ENCODE results near the gene TSHZ2.
"Not testable (repeated sequence)": the region's sequence is repeated elsewhere in the genome, so short reads cannot be mapped to it uniquely, and the experiment has no call there.

Gene TSHZ2

GRCh38 chr20:53494753-53495152 lies 522.6 kb downstream of the TSHZ2 start:
- DNase-seq, result no peak

- no peak for DNase-seq
Observed at GRCh38 chr20:53495398-53496092, 523.4 kb downstream of the TSHZ2 start.

GRCh38 chr20:53497246-53497645 lies 525.1 kb downstream of the TSHZ2 start:
- no peak for DNase-seq

GRCh38 chr20:53498341-53498740 lies 526.2 kb downstream of the TSHZ2 start:
- no peak for DNase-seq

- no peak for DNase-seq
Observed at GRCh38 chr20:53500651-53501050, 528.5 kb downstream of the TSHZ2 start.

GRCh38 chr20:53502820-53503219 lies 530.7 kb downstream of the TSHZ2 start:
- DNase-seq, result no peak

GRCh38 chr20:53503517-53503919 lies 531.4 kb downstream of the TSHZ2 start:
- no peak for DNase-seq

GRCh38 chr20:53504106-53504505 lies 531.9 kb downstream of the TSHZ2 start:
- DNase-seq, result not testable (repeated sequence)

- no peak for DNase-seq
Observed at GRCh38 chr20:53510262-53510661, 538.1 kb downstream of the TSHZ2 start.

GRCh38 chr20:53510704-53511103 lies 538.5 kb downstream of the TSHZ2 start:
- DNase-seq, result no peak

- no peak for DNase-seq
Observed at GRCh38 chr20:53512076-53512475, 539.9 kb downstream of the TSHZ2 start.

- no peak for DNase-seq
Observed at GRCh38 chr20:53513168-53513488, 541.0 kb downstream of the TSHZ2 start.

- DNase-seq, result no peak
Observed at GRCh38 chr20:53513489-53514298, 541.5 kb downstream of the TSHZ2 start.

GRCh38 chr20:53515749-53516148 lies 543.6 kb downstream of the TSHZ2 start:
- DNase-seq, result no peak

- DNase-seq, result no peak
Observed at GRCh38 chr20:53517146-53517545, 545.0 kb downstream of the TSHZ2 start.

- DNase-seq, result not testable (repeated sequence)
Observed at GRCh38 chr20:53521421-53521820, 549.3 kb downstream of the TSHZ2 start.

GRCh38 chr20:53522026-53522425 lies 549.9 kb downstream of the TSHZ2 start:
- no peak for DNase-seq

GRCh38 chr20:53522696-53523095 lies 550.5 kb downstream of the TSHZ2 start:
- no peak for DNase-seq

GRCh38 chr20:53523615-53524014 lies 551.5 kb downstream of the TSHZ2 start:
- DNase-seq, result not testable (repeated sequence)

- no peak for DNase-seq
Observed at GRCh38 chr20:53524589-53525312, 552.6 kb downstream of the TSHZ2 start.

- DNase-seq, result no peak
Observed at GRCh38 chr20:53527196-53527595, 555.0 kb downstream of the TSHZ2 start.

GRCh38 chr20:53529658-53530057 lies 557.5 kb downstream of the TSHZ2 start:
- DNase-seq, result no peak

GRCh38 chr20:53530440-53530839 lies 558.3 kb downstream of the TSHZ2 start:
- DNase-seq, result no peak
